PFSK-1 (cell line): ENCODE results near the gene RXFP4.

Experiments used
- FOXP2 ChIP-seq: optimal IDR thresholded peaks from 2 replicates; pipeline ENCODE3; 2011; ENCODE audit warnings: borderline replicate concordance, control low read depth, inconsistent platforms; ENCODE audit not compliant: insufficient read depth; ENCODE audit errors: extremely low read length, extremely low read depth
- POLR2AphosphoS5 ChIP-seq: IDR thresholded peaks from 2 replicates; pipeline ENCODE4 v1.6.1; 2012; ENCODE audit warnings: low read depth, mild to moderate bottlenecking, control low read depth, low read length, moderate library complexity
- SIN3A ChIP-seq: IDR thresholded peaks from 2 replicates; pipeline ENCODE4 v1.6.1; 2012; ENCODE audit warnings: mild to moderate bottlenecking, low read length, moderate library complexity, borderline replicate concordance; ENCODE audit not compliant: insufficient read depth
- TAF1 ChIP-seq: IDR thresholded peaks from 2 replicates; pipeline ENCODE4 v1.6.1; 2012; ENCODE audit warnings: low read length, control low read depth, borderline replicate concordance; ENCODE audit not compliant: insufficient read depth
- TF ChIP-seq, protein P1 (sequence below), 2 experiments: IDR thresholded peaks; 2 replicates each; pipeline versions ENCODE4 v1.6.1 to v1.8.0; 2011 to 2012; ENCODE audit warnings: low read depth in 2 of 2, low read length in 2 of 2, control low read depth in 1 of 2, inconsistent platforms in 1 of 2, mild to moderate bottlenecking in 1 of 2, moderate library complexity in 1 of 2; ENCODE audit not compliant: insufficient read depth in 1 of 2

The RXFP4 gene

GRCh38 chr1:155934936-155935590 lies 6.4 kb upstream of the RXFP4 start:
- no peak for TF ChIP-seq FOXP2
- no peak for TF ChIP-seq POLR2AphosphoS5
- TF ChIP-seq, protein P1, sequence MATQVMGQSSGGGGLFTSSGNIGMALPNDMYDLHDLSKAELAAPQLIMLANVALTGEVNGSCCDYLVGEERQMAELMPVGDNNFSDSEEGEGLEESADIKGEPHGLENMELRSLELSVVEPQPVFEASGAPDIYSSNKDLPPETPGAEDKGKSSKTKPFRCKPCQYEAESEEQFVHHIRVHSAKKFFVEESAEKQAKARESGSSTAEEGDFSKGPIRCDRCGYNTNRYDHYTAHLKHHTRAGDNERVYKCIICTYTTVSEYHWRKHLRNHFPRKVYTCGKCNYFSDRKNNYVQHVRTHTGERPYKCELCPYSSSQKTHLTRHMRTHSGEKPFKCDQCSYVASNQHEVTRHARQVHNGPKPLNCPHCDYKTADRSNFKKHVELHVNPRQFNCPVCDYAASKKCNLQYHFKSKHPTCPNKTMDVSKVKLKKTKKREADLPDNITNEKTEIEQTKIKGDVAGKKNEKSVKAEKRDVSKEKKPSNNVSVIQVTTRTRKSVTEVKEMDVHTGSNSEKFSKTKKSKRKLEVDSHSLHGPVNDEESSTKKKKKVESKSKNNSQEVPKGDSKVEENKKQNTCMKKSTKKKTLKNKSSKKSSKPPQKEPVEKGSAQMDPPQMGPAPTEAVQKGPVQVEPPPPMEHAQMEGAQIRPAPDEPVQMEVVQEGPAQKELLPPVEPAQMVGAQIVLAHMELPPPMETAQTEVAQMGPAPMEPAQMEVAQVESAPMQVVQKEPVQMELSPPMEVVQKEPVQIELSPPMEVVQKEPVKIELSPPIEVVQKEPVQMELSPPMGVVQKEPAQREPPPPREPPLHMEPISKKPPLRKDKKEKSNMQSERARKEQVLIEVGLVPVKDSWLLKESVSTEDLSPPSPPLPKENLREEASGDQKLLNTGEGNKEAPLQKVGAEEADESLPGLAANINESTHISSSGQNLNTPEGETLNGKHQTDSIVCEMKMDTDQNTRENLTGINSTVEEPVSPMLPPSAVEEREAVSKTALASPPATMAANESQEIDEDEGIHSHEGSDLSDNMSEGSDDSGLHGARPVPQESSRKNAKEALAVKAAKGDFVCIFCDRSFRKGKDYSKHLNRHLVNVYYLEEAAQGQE (IDR thresholded peaks at IDR 0.05; ENCODE audit: insufficient read depth in 1 of 2, low read depth in 2 of 2, low read length in 2 of 2) = no peak
- no peak for TF ChIP-seq SIN3A
- no peak for TF ChIP-seq TAF1

DNA sequence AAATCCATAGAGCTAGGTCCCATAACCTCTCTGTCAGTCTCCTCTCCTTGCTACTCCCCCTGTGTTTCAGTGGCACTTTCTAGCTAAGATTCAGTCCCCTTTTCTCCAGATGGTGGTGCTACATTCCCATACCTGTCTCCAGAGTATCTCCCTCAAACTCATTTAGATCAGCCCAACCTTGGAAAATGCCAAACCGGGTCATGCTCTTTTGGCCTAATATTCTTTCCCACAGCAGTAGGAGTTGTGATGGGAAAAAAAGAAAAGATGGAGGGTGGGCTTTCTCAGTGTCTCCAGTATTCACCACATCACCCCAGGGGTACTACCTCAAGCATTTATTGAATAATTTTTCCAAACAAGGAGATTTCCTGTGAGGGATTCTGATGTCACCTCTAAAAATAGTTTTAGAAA lies 3.2 kb upstream of the RXFP4 start:
- TF ChIP-seq TAF1 (no peak), FOXP2 (no peak), POLR2AphosphoS5 (no peak), SIN3A (no peak)
- TF ChIP-seq, protein P1 (IDR thresholded peaks at IDR 0.05; ENCODE audit: insufficient read depth in 1 of 2, low read depth in 2 of 2, low read length in 2 of 2) = no peak

DNA sequence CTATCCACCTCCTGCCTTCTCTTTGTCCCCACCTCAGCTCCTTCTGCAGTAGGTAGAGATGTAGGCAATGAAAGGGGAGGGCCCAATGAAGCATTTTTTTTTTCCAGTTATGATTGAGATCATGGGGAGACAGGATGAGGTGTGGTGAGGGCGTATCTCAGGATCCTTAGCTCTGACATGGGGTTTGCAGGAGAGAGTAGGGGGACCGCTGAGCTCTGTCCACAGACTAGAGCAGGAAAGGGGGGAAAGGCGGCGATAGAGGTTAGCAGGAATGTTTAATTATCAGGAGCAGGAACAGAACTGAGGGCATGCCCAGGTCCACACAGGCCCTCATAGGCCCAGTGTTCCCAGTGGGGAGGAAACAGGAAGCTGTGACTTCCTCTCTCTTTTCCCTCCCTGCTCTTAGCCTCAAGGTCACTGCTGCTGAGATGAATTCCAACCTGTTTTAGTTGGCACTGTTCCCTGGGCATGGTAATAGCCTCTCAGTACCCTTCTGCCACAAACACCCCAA lies 901 bp upstream of the RXFP4 start:
- no peak for TF ChIP-seq TAF1
- no peak for TF ChIP-seq SIN3A

GRCh38 chr1:155941845-155942531 lies 550 bp downstream of the RXFP4 start:
- TF ChIP-seq POLR2AphosphoS5 (no peak), SIN3A (no peak), FOXP2 (no peak), TAF1 (no peak)
- TF ChIP-seq, protein P1 (IDR thresholded peaks at IDR 0.05; ENCODE audit: insufficient read depth in 1 of 2, low read depth in 2 of 2, low read length in 2 of 2) = no peak

DNA sequence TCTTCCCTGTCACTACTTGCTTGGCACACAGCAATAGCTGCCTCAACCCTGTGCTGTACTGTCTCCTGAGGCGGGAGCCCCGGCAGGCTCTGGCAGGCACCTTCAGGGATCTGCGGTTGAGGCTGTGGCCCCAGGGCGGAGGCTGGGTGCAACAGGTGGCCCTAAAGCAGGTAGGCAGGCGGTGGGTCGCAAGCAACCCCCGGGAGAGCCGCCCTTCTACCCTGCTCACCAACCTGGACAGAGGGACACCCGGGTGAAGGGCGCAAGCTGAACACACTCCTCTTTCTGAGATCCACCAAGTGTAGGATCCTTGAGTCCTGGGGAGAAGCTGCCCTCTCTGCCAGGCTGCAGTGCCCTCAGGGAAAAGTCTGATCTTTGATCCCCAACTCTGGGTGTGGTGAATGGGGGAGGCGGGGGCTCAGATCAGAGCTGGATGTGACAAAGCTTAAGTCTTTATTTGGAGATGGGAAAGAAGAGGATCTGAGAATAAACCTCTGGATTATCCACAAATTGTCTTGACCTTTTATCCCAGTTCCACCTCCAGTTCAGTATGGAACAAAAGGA lies 1.2 kb downstream of the RXFP4 start:
- TF ChIP-seq POLR2AphosphoS5 (no peak), SIN3A (no peak), FOXP2 (no peak), TAF1 (no peak)
- TF ChIP-seq, protein P1 (IDR thresholded peaks at IDR 0.05; ENCODE audit: insufficient read depth in 1 of 2, low read depth in 2 of 2, low read length in 2 of 2) = no peak
